Stomach (tissue), 4 donors: ENCODE data around the gene SPTAN1.

Experiments
- CTCF ChIP-seq, 7 experiments: fragments of 450-650 bp in 4 of 7; fragments of 200-600 bp in 3 of 7; sonication (generic) in 3 of 7; IDR thresholded peaks; one replicate each; pipeline ENCODE4 v1.5.1; 2016 to 2019; ENCODE audit warnings: antibody characterized with exemption in 7 of 7, control low read depth in 2 of 7, mild to moderate bottlenecking in 1 of 7
- EP300 ChIP-seq: sonication (generic); formaldehyde crosslinking; IDR thresholded peaks from one replicate; pipeline ENCODE4 v1.6.1; 2017; ENCODE audit warnings: antibody characterized with exemption
- POLR2A ChIP-seq, 4 donors: fragments of 450-650 bp; IDR thresholded peaks; one replicate each; pipeline ENCODE4 v1.6.1; 2016; ENCODE audit warnings: antibody characterized with exemption in 4 of 4, control low read depth in 2 of 4, mild to moderate bottlenecking in 1 of 4, moderate library complexity in 1 of 4
- POLR2AphosphoS5 ChIP-seq, 3 donors: sonication (generic); formaldehyde crosslinking; IDR thresholded peaks; one replicate each; pipeline ENCODE4 v1.6.1; 2016; ENCODE audit warnings: antibody characterized with exemption in 3 of 3

- no peak for TF ChIP-seq CTCF (IDR thresholded peaks at IDR 0.05)
- TF ChIP-seq POLR2A (IDR thresholded peaks at IDR 0.05): no peak
- no peak for TF ChIP-seq POLR2AphosphoS5 (IDR thresholded peaks at IDR 0.05)
- TF ChIP-seq EP300: no peak
Observed at GRCh38 chr9:128625391-128626146, 73.2 kb downstream of the SPTAN1 start.
